Measurements from ENCODE around the gene PIEZO1.

The PIEZO1 gene

GRCh38 chr16:88747588-88748301 lies 37.3 kb downstream of the PIEZO1 start:
- DNase-seq = peak; percentile 4

DNA sequence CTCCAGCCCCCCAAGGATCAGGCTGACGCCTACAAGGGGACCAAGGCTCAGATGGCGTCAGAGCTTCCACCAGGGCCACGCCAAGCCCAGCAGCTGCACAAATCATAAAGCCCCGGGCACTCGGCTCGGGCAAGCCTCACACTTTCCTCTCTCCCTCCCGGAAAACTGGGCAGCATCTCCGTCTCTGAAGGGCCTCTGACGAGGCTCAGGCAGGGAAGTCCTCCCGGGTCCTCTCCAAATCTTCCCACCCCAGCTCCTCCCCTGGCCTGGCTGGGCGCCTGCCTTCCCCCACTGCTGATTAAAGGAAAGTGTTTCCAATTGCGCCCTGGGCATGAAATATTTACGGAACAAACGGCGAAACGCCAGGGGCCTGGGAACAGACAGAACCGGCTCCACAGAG lies 38.5 kb downstream of the PIEZO1 start:
- DNase-seq = no peak

DNA sequence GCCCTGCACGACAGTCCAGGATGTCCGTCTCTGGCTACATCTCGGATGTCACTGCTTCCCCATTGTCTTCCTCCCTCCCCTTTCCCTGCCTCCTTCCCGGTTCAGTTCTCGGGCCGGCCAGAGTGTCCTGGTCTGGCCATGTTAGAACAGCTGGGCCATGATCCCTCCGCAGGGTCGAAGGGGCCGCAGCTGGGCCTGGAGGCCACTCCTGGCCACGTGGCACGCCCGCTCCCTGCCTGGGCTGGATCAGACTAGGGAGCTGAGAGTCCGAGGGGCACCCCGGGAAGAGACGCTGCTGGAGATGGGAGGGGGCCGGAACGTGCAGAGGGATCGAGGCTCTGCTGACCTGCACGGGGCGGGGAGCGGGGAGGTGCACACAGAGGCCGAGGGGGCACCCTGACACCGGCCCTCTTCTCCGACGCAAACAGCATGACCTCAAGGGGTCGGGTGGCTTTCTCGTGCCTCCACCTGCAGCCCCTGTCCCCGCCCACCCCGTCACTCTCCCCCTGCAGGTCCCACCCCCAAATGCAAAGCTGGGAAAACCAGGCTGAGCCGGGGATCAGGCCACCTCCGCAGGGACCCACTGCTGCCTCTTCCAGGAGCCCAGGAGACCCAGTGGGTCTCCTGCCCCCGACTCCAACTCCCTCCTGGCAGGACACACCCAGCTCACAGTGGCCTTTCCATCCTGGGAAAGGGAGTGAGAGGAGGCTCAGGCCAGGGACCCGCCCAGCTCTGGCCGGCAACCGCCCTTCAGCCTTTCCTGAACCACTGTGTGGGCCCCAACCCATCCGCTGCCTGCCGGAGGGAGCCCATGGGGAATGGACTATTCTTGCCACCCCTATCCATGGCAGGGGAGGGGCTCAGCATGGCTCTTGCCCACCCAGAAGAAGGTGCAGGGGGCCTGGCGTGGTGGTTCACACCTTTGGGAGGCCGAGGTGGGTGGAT lies 40.2 kb downstream of the PIEZO1 start:
- DNase-seq = no peak

DNA sequence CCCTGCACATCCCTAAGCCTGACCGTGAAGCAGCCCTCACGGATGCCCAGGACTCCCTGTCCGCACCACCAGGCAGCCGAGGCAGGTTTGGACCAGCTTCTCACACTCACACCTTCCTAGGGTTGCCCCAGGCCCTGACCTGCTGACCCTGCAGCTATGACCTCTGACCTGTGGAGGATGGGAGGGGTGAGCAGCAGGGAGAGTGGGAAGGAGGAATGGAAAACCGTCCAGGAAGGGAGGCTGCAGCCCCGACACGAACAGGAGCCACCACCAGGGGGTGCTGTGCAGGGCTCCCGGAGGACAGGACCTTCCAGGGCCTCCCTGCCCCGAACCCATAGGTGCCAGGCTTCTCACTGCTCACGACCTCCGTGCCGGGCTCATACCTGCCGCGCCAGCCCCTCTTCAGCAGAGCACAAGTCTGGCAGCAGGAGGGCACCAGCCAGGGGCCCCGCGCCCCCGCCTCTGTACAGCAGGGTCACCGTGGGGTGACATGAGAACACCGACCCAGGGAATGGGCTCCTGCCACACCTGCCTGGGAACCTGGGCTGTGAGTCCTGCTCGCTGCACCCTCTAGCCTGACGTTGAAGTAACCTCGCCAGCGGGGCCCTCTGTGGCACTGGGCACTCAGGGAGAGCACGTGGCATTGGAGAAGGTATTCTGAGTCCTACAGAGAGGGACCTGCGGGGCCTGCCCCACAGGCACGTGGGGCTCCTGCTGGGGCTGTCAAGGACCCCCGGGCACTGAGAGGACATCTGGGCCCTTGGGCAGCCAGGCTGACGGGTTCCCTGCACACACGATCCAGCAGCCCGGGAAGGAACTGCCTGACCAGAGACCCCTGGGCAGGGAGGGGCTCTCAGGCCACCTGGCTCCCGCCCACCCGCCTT lies 41.1 kb downstream of the PIEZO1 start:
- no peak for DNase-seq

GRCh38 chr16:88742896-88743605 lies 42.0 kb downstream of the PIEZO1 start:
- DNase-seq = no peak

DNA sequence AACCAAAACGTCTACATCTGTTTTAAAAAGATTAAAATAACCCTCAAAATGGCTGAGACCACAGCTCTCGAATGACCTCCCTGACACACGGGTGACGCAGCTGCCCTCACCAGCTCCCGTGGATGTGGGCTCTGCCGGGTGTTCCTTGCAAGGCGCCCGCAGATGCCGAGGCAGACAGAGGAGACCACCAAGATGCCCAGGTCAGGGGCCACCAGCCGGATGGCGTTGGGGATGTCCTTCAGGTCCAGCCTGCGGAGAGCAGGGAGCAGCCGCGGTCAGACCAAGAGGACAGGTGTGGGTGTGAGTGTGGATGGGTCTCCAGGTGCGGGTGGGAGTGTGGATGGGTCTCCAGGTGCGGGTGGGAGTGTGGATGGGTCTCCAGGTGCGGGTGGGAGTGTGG lies 43.7 kb downstream of the PIEZO1 start:
- no peak for DNase-seq

GRCh38 chr16:88740727-88741055 lies 44.3 kb downstream of the PIEZO1 start:
- DNase-seq = no peak

- no peak for DNase-seq
These were observed 44.9 kb downstream of the PIEZO1 start for GRCh38 chr16:88739977-88740726.

- DNase-seq = no peak
These were observed 45.7 kb downstream of the PIEZO1 start for GRCh38 chr16:88739139-88739976.

- DNase-seq = no peak
These were observed 46.6 kb downstream of the PIEZO1 start for GRCh38 chr16:88738151-88739084.

- DNase-seq = no peak
These were observed 47.5 kb downstream of the PIEZO1 start for GRCh38 chr16:88737298-88738150.

DNA sequence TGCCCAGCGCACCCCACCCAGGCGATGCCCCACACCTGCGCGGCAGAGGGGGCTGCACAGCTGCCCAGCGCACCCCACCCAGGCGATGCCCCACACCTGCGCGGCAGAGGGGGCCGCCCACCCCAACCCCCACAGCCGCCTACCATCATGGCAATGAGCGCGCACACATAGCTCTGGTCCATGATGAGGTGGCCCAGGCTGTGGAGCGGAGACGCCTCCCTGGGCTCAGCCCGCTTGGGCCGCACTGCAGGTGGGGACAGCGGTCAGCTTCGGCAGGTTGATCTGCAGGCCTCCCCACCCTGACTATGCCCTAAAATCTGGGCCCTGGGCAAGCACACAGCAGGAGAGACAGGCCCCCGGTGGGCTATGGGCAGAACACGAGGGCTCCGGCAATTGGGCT lies 48.5 kb downstream of the PIEZO1 start:
- DNase-seq = no peak

- no peak for DNase-seq
These were observed 48.9 kb downstream of the PIEZO1 start for GRCh38 chr16:88736088-88736487.

GRCh38 chr16:88735616-88736015 lies 49.4 kb downstream of the PIEZO1 start:
- no peak for DNase-seq

DNA sequence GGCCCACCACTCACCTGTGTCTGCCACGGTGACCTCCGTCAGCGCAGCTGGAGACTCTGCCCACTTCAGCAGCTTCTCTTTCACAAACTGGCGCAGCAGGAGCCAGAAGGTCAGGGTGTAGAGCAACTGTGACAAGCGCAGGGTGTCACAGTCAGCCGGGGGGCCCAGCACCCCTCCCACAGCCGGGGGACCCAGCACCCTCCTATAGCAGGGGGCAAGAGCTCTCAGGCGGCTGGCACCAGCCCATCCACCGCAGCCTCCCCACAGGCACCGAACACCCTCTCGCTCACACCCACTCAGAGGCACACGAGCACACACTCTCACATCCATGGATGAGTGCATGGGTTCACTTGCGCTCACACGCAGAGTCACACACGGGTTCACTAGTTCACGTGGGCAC lies 49.9 kb downstream of the PIEZO1 start:
- DNase-seq = no peak

- no peak for DNase-seq
These were observed 50.7 kb downstream of the PIEZO1 start for GRCh38 chr16:88734361-88734728.

- no peak for DNase-seq
These were observed 51.2 kb downstream of the PIEZO1 start for GRCh38 chr16:88733630-88734360.

GRCh38 chr16:88732961-88733294 lies 52.1 kb downstream of the PIEZO1 start:
- no peak for DNase-seq

All from SIG-M5 (cell line).